SK-N-SH treated with all-trans-retinoic acid at 6 μM for 48 hours (cell line): ENCODE data around the gene CBFA2T3.

ENCODE experiments used
- ATAC-seq: fragments of 200-7000 bp; cut with Tn5 transposase; 3 replicates; pipeline ENCODE4 v1.9.1; 2020; ENCODE audit warnings: mild to moderate bottlenecking, moderate library complexity
- ARNTL ChIP-seq: fragments of 450-650 bp; formaldehyde crosslinking; IDR thresholded peaks from 2 replicates; pipeline ENCODE4 v1.5.0; 2020; ENCODE audit warnings: low read depth, mild to moderate bottlenecking, moderate library complexity, borderline replicate concordance
- BACH2 ChIP-seq: fragments of 250-450 bp; sonication (Bioruptor Pico); IDR thresholded peaks from 2 replicates; pipeline ENCODE4 v1.9.0; 2021; ENCODE audit warnings: mild to moderate bottlenecking, borderline replicate concordance
- CSDC2 ChIP-seq: fragments of 250-450 bp; sonication (Bioruptor Pico); IDR thresholded peaks from 2 replicates; pipeline ENCODE4 v1.5.0; 2020; ENCODE audit warnings: mild to moderate bottlenecking, moderate library complexity
- ESRRG ChIP-seq: fragments of 250-450 bp; sonication (Bioruptor Pico); IDR thresholded peaks from 2 replicates; pipeline ENCODE4 v1.6.1; 2021; ENCODE audit warnings: mild to moderate bottlenecking
- GLIS3 ChIP-seq: fragments of 250-450 bp; sonication (Bioruptor Pico); IDR thresholded peaks from 2 replicates; pipeline ENCODE4 v1.5.0; 2020; ENCODE audit warnings: mild to moderate bottlenecking, moderate library complexity
- ISL1 ChIP-seq: fragments of 250-450 bp; sonication (Bioruptor Pico); IDR thresholded peaks from 2 replicates; pipeline ENCODE4 v2.1.2; 2022; ENCODE audit warnings: mild to moderate bottlenecking, moderate library complexity
- OSR1 ChIP-seq: fragments of 250-450 bp; sonication (Bioruptor Pico); IDR thresholded peaks from 2 replicates; pipeline ENCODE4 v1.8.0; 2022; ENCODE audit warnings: moderate library complexity, mild to moderate bottlenecking, inconsistent platforms
- PATZ1 ChIP-seq: fragments of 250-450 bp; sonication (Bioruptor Pico); IDR thresholded peaks from 2 replicates; pipeline ENCODE4 v1.8.0; 2020; ENCODE audit warnings: mild to moderate bottlenecking, moderate library complexity, borderline replicate concordance
- PPARA ChIP-seq: fragments of 250-450 bp; sonication (Bioruptor Pico); IDR thresholded peaks from 2 replicates; pipeline ENCODE4 v1.5.0; 2020; ENCODE audit warnings: mild to moderate bottlenecking, borderline replicate concordance
- RARB ChIP-seq: fragments of 250-450 bp; sonication (Bioruptor Pico); IDR thresholded peaks from 2 replicates; pipeline ENCODE4 v1.8.0; 2021; ENCODE audit warnings: mild to moderate bottlenecking, moderate library complexity
- SNAI2 ChIP-seq: fragments of 250-450 bp; sonication (Bioruptor Pico); IDR thresholded peaks from 2 replicates; pipeline ENCODE4 v1.5.0; 2020; ENCODE audit warnings: mild to moderate bottlenecking, moderate library complexity
- TCF4 ChIP-seq: fragments of 250-450 bp; sonication (Bioruptor Pico); IDR thresholded peaks from 2 replicates; pipeline ENCODE4 v1.8.0; 2021; ENCODE audit warnings: mild to moderate bottlenecking, moderate library complexity, borderline replicate concordance
- TOX ChIP-seq: fragments of 250-450 bp; sonication (Bioruptor Pico); IDR thresholded peaks from 2 replicates; pipeline ENCODE4 v1.8.0; 2021; ENCODE audit warnings: mild to moderate bottlenecking, moderate library complexity, borderline replicate concordance
- TSHZ2 ChIP-seq: fragments of 250-450 bp; sonication (Bioruptor Pico); IDR thresholded peaks from 2 replicates; pipeline ENCODE4 v1.5.0; 2020; ENCODE audit warnings: mild to moderate bottlenecking, moderate library complexity
- ZC3H10 ChIP-seq: fragments of 250-450 bp; sonication (Bioruptor Pico); IDR thresholded peaks from 2 replicates; pipeline ENCODE4 v1.5.1; 2021; ENCODE audit warnings: mild to moderate bottlenecking, moderate library complexity
- ZFP3 ChIP-seq: fragments of 250-450 bp; sonication (Bioruptor Pico); IDR thresholded peaks from 2 replicates; pipeline ENCODE4 v1.5.0; 2020; ENCODE audit warnings: mild to moderate bottlenecking, moderate library complexity
- ZFP30 ChIP-seq: fragments of 450-650 bp; formaldehyde crosslinking; IDR thresholded peaks from 2 replicates; pipeline ENCODE4 v1.5.0; 2022; ENCODE audit warnings: mild to moderate bottlenecking, moderate library complexity
- ZNF565 ChIP-seq: fragments of 450-650 bp; formaldehyde crosslinking; conservative IDR thresholded peaks from 2 replicates; pipeline ENCODE4 v1.5.0; 2020; ENCODE audit warnings: low read depth, mild to moderate bottlenecking, moderate library complexity
- ZNF70 ChIP-seq: fragments of 450-650 bp; formaldehyde crosslinking; IDR thresholded peaks from 2 replicates; pipeline ENCODE4 v1.5.0; 2020; ENCODE audit warnings: mild to moderate bottlenecking, moderate library complexity
- ZNF8 ChIP-seq: fragments of 450-650 bp; formaldehyde crosslinking; IDR thresholded peaks from 2 replicates; pipeline ENCODE4 v1.5.0; 2020; ENCODE audit warnings: mild to moderate bottlenecking, moderate library complexity
- TF ChIP-seq, protein P1 (sequence below): fragments of 250-450 bp; sonication (Bioruptor Pico); IDR thresholded peaks from 2 replicates; pipeline ENCODE4 v1.5.1; 2020; ENCODE audit warnings: low read depth, mild to moderate bottlenecking, moderate library complexity
- TF ChIP-seq, protein P2 (sequence below): fragments of 250-450 bp; sonication (Bioruptor Pico); IDR thresholded peaks from 2 replicates; pipeline ENCODE4 v1.5.1; 2021; ENCODE audit warnings: mild to moderate bottlenecking, moderate library complexity

CBFA2T3 gene

GRCh38 chr16:89013111-89013510, 36.1 kb upstream of the CBFA2T3 start:
- ATAC-seq, result no peak
- no peak for TF ChIP-seq ISL1 (CRISPR knock-in tag)
- TF ChIP-seq ZFP3 (CRISPR knock-in tag), result no peak
- TF ChIP-seq GLIS3, result no peak
- no peak for TF ChIP-seq PPARA (CRISPR knock-in tag)
- TF ChIP-seq ZNF70 (CRISPR knock-in tag), result no peak
- no peak for TF ChIP-seq OSR1 (CRISPR knock-in tag)
- TF ChIP-seq TSHZ2 (CRISPR knock-in tag), result no peak
- TF ChIP-seq TCF4 (CRISPR knock-in tag), result no peak
- TF ChIP-seq, protein P1, sequence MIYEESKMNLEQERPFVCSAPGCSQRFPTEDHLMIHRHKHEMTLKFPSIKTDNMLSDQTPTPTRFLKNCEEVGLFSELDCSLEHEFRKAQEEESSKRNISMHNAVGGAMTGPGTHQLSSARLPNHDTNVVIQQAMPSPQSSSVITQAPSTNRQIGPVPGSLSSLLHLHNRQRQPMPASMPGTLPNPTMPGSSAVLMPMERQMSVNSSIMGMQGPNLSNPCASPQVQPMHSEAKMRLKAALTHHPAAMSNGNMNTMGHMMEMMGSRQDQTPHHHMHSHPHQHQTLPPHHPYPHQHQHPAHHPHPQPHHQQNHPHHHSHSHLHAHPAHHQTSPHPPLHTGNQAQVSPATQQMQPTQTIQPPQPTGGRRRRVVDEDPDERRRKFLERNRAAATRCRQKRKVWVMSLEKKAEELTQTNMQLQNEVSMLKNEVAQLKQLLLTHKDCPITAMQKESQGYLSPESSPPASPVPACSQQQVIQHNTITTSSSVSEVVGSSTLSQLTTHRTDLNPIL, result no peak
- no peak for TF ChIP-seq ZFP30
- TF ChIP-seq, protein P2, sequence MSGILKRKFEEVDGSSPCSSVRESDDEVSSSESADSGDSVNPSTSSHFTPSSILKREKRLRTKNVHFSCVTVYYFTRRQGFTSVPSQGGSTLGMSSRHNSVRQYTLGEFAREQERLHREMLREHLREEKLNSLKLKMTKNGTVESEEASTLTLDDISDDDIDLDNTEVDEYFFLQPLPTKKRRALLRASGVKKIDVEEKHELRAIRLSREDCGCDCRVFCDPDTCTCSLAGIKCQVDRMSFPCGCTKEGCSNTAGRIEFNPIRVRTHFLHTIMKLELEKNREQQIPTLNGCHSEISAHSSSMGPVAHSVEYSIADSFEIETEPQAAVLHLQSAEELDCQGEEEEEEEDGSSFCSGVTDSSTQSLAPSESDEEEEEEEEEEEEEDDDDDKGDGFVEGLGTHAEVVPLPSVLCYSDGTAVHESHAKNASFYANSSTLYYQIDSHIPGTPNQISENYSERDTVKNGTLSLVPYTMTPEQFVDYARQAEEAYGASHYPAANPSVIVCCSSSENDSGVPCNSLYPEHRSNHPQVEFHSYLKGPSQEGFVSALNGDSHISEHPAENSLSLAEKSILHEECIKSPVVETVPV, result no peak
- TF ChIP-seq ZNF565 (CRISPR knock-in tag), result no peak

- no peak for ATAC-seq
- no peak for TF ChIP-seq ZNF8
- no peak for TF ChIP-seq ISL1 (CRISPR knock-in tag)
- TF ChIP-seq CSDC2 (CRISPR knock-in tag), result no peak
- TF ChIP-seq, protein P2, result no peak
- TF ChIP-seq BACH2 (CRISPR knock-in tag), result no peak
- no peak for TF ChIP-seq TOX (CRISPR knock-in tag)
- no peak for TF ChIP-seq PPARA (CRISPR knock-in tag)
- no peak for TF ChIP-seq SNAI2
- no peak for TF ChIP-seq OSR1 (CRISPR knock-in tag)
- no peak for TF ChIP-seq ZFP3 (CRISPR knock-in tag)
- TF ChIP-seq ZNF565 (CRISPR knock-in tag), result no peak
- TF ChIP-seq GLIS3, result no peak
- no peak for TF ChIP-seq ZFP30
- TF ChIP-seq ZC3H10, result no peak
- no peak for TF ChIP-seq PATZ1 (CRISPR knock-in tag)
- no peak for TF ChIP-seq ZNF70 (CRISPR knock-in tag)
- TF ChIP-seq, protein P1, result no peak
Observed at GRCh38 chr16:89012622-89012995, 35.6 kb upstream of the CBFA2T3 start.

GRCh38 chr16:89011909-89012621, 35.1 kb upstream of the CBFA2T3 start:
- TF ChIP-seq ZNF8 (no peak), TOX (CRISPR knock-in tag) (no peak), ZNF70 (CRISPR knock-in tag) (no peak), GLIS3 (no peak), ZFP30 (no peak), ESRRG (CRISPR knock-in tag) (no peak), RARB (CRISPR knock-in tag) (no peak), ARNTL (CRISPR knock-in tag) (no peak), ISL1 (CRISPR knock-in tag) (no peak), ZC3H10 (no peak), CSDC2 (CRISPR knock-in tag) (no peak)
- TF ChIP-seq, protein P2, result no peak
- TF ChIP-seq, protein P1, result no peak
- no peak for ATAC-seq
